Keratinocyte (primary cell): ENCODE data around the gene GJD4. TPM values are rescaled to one million over a fixed set of nuclear protein-coding genes. Genes with fewer than 3 reads are reported as not detected.

ENCODE experiments used
- DNase-seq: peaks from one replicate; pipeline ENCODE4 v3.0.0-alpha.2; 2011; ENCODE audit warnings: low read depth, missing footprints, low spot score
- FAIRE-seq: peaks from 2 replicates; lab custom pipeline; 2011; peaks lifted over from hg19 to GRCh38; lab: Jason Lieb, UNC
- H2AFZ ChIP-seq: 2 replicates; pipeline ENCODE4 v1.6.0; 2012; ENCODE audit warnings: low read length, control low read depth, inconsistent platforms; ENCODE audit not compliant: control insufficient read depth
- H3K27ac ChIP-seq: 2 replicates; pipeline ENCODE4 v1.5.1; 2011; ENCODE audit warnings: low read length; ENCODE audit not compliant: control insufficient read depth, insufficient read depth
- H3K27me3 ChIP-seq: 3 replicates; pipeline ENCODE4 v1.6.0; 2011; ENCODE audit warnings: low read length; ENCODE audit not compliant: control insufficient read depth, insufficient read depth; ENCODE audit errors: extremely low read depth
- H3K36me3 ChIP-seq, 2 experiments: 2 replicates in 1 of 2; 3 replicates in 1 of 2; pipeline ENCODE4 v1.5.1; 2011; ENCODE audit warnings: low read length in 2 of 2, mild to moderate bottlenecking in 1 of 2; ENCODE audit not compliant: control insufficient read depth in 2 of 2, insufficient read depth in 2 of 2; ENCODE audit errors: extremely low read depth in 1 of 2
- H3K4me1 ChIP-seq: 3 replicates; pipeline ENCODE4 v1.5.1; 2011; ENCODE audit warnings: low read length; ENCODE audit not compliant: control insufficient read depth, insufficient read depth; ENCODE audit errors: extremely low read depth
- H3K4me2 ChIP-seq: 3 replicates; pipeline ENCODE4 v1.6.0; 2011; ENCODE audit warnings: low read depth, low read length; ENCODE audit not compliant: control insufficient read depth, insufficient read depth; ENCODE audit errors: extremely low read depth
- H3K4me3 ChIP-seq, 3 experiments: fragments of 200-600 bp in 1 of 3; sonication (generic) in 1 of 3; 2 replicates in 2 of 3; 3 replicates in 1 of 3; pipeline ENCODE4 v1.5.1; 2011 to 2016; ENCODE audit warnings: low read length in 3 of 3, mild to moderate bottlenecking in 3 of 3, control low read depth in 2 of 3, inconsistent platforms in 1 of 3, low read depth in 1 of 3, mixed read lengths in 1 of 3, mixed run types in 1 of 3, moderate library complexity in 1 of 3; ENCODE audit not compliant: control insufficient read depth in 2 of 3, insufficient read depth in 2 of 3; ENCODE audit errors: extremely low read depth in 1 of 3
- H3K79me2 ChIP-seq: 2 replicates; pipeline ENCODE4 v1.6.0; 2012; ENCODE audit warnings: low read length; ENCODE audit not compliant: control insufficient read depth, insufficient read depth
- H3K9ac ChIP-seq: 3 replicates; pipeline ENCODE4 v1.6.0; 2011; ENCODE audit warnings: low read length; ENCODE audit not compliant: control insufficient read depth, insufficient read depth; ENCODE audit errors: extremely low read depth
- H3K9me1 ChIP-seq: 3 replicates; pipeline ENCODE4 v1.6.0; 2011; ENCODE audit warnings: low read length; ENCODE audit not compliant: control insufficient read depth, insufficient read depth; ENCODE audit errors: extremely low read depth
- H3K9me3 ChIP-seq: 2 replicates; pipeline ENCODE4 v1.5.1; 2012; ENCODE audit warnings: low read depth, low read length; ENCODE audit not compliant: control insufficient read depth
- H4K20me1 ChIP-seq: 3 replicates; pipeline ENCODE4 v1.6.0; 2011; ENCODE audit warnings: low read length; ENCODE audit not compliant: control insufficient read depth, insufficient read depth; ENCODE audit errors: extremely low read depth
- EZH2 ChIP-seq: IDR thresholded peaks from one replicate; pipeline ENCODE4 v1.6.1; 2012; ENCODE audit warnings: inconsistent platforms, mild to moderate bottlenecking, low read length, moderate library complexity
- dilution Hi-C: fragments of 300-500 bp; cut with MboI; formaldehyde crosslinking; loops from one replicate; pipeline ENCODE4 v1.7.0; 2020; ENCODE audit warnings: low sequenced_read_pairs; ENCODE audit not compliant: extremely low pct_ligation_motif_present
- polyA plus RNA-seq, 5 experiments: library from polyadenylated mRNA; depleted of rRNA in 3 of 5; stranded (reverse) in 3 of 5; stranded (forward) in 1 of 5; unstranded in 1 of 5; fragments of >200 nt; gene quantifications; 1 replicate in 1 of 5; 2 replicates in 3 of 5; 3 replicates in 1 of 5; pipeline versions ENCODE4 v1.2.1 to v1.2.3, GENCODE V29; 2011 to 2012; ENCODE audit warnings: missing spikeins in 2 of 5, low read depth in 1 of 5, low replicate concordance in 1 of 5
- TF ChIP-seq, protein P1 (sequence below), 3 experiments: IDR thresholded peaks in 1 of 3; conservative IDR thresholded peaks in 1 of 3; optimal IDR thresholded peaks in 1 of 3; 2 replicates in 2 of 3; 3 replicates in 1 of 3; pipeline versions ENCODE3 to v1.5.1; 2011; ENCODE audit warnings: low read length in 3 of 3, mild to moderate bottlenecking in 3 of 3, moderate library complexity in 2 of 3, control low read depth in 1 of 3, inconsistent platforms in 1 of 3; ENCODE audit not compliant: insufficient read depth in 2 of 3; ENCODE audit errors: extremely low read depth in 1 of 3

Gene GJD4
- polyA plus RNA-seq, 1 donor (not counting 4 experiments of a cell fraction or from before 2014, with no cell fraction given), result not detected

DNA sequence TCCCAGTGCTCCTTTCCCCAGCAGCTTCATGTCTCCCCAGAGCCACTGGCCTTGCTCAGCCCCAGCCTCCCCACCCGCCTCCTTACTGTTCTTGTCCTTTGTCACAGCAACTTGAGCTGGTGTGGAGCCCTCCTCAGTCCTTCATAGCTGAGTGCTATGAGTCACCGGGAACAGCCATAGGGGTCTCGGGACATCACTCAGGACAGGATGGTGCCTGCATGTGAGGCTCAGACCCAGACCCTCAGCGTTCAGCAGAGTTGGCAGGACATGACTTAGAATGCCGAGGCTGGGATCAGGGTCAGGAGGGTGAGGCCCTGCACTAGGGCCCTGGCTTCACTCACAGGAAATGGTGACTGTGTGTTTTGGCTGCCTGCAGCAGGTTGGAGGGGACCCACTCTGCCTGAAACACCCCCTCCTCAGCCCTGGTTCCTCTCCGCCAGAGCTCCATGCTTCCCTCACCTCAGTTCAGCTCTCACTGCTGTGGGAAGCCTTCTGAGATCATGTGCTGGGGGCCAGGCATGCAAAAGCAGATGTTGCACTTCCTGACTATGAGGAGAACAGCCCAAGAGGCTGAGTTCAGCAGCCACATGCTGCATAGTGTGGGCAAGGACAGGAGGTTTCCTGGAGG is 40.7 kb upstream of the GJD4 start:
- H3K27me3 ChIP-seq, result no peaks in the 10 kb centered on the region
- TF ChIP-seq, protein P1, sequence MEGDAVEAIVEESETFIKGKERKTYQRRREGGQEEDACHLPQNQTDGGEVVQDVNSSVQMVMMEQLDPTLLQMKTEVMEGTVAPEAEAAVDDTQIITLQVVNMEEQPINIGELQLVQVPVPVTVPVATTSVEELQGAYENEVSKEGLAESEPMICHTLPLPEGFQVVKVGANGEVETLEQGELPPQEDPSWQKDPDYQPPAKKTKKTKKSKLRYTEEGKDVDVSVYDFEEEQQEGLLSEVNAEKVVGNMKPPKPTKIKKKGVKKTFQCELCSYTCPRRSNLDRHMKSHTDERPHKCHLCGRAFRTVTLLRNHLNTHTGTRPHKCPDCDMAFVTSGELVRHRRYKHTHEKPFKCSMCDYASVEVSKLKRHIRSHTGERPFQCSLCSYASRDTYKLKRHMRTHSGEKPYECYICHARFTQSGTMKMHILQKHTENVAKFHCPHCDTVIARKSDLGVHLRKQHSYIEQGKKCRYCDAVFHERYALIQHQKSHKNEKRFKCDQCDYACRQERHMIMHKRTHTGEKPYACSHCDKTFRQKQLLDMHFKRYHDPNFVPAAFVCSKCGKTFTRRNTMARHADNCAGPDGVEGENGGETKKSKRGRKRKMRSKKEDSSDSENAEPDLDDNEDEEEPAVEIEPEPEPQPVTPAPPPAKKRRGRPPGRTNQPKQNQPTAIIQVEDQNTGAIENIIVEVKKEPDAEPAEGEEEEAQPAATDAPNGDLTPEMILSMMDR (optimal IDR thresholded peaks at IDR 0.05 in 1 of 3, IDR thresholded peaks at IDR 0.05 in 1 of 3, conservative IDR thresholded peaks at IDR 0.05 in 1 of 3; ENCODE audit: extremely low read depth in 1 of 3, insufficient read depth in 2 of 3, low read length in 3 of 3), result no peak
- no peak for TF ChIP-seq EZH2
- no peak overlapping the region for H3K9ac ChIP-seq
- no peak overlapping the region for H3K27ac ChIP-seq
- no peaks in the 10 kb centered on the region for H3K4me1 ChIP-seq
- DNase-seq (no peak), FAIRE-seq (no peak)
- H3K9me1 ChIP-seq, result no peaks in the 10 kb centered on the region
- no peaks in the 10 kb centered on the region for H3K9me3 ChIP-seq
- no peak overlapping the region for H3K4me2 ChIP-seq
- dilution Hi-C loops, result no loop called here
- no peak overlapping the region for H2AFZ ChIP-seq
- H3K79me2 ChIP-seq, result peaks cover 2% of the 10 kb centered on the region
- peaks cover 15 to 23% of the 10 kb centered on the region in 2 experiments for H3K36me3 ChIP-seq
- no peaks in the 10 kb centered on the region for H4K20me1 ChIP-seq
- no peak overlapping the region for H3K4me3 ChIP-seq

DNA sequence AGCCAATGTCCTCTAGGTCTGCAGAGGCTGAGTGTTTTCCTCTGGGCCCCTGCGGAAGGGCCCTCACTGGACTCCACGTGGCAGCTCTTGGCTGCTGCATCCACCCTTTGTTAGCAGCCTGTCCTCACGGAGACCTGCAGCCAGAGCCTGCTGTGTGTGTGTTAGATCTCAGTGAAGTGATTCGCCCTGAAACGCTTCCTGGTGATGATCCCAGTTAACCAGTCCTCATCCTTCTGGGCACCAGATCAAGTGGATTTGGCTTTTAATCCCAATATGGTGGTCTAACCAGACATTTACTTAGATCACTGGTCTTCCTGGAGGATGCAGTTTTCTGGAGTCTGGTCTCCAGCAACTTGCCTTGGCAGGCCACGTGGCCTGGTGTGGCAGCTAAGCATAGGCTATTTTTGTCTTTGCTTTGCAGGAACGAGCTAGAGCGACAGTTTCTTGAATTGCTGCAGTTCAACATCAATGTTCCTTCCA is 39.5 kb upstream of the GJD4 start:
- Histone ChIP-seq H3K36me3 (peaks cover 16 to 27% of the 10 kb centered on the region in 2 experiments), H3K9me3 (no peaks in the 10 kb centered on the region), H3K4me3 (no peak overlapping the region), H3K4me2 (no peak overlapping the region), H2AFZ (no peak overlapping the region), H3K9me1 (no peaks in the 10 kb centered on the region), H3K4me1 (no peaks in the 10 kb centered on the region), H4K20me1 (no peaks in the 10 kb centered on the region), H3K27ac (no peak overlapping the region), H3K9ac (no peak overlapping the region), H3K27me3 (no peaks in the 10 kb centered on the region), H3K79me2 (peaks cover 2% of the 10 kb centered on the region)
- DNase-seq, result no peak
- no peak for FAIRE-seq
- dilution Hi-C loops, result no loop called here
- TF ChIP-seq EZH2, result no peak
